Neural progenitor cell (in vitro differentiated cells): ENCODE results near the gene ADH5. TPM values are rescaled to one million over a fixed set of nuclear protein-coding genes. Genes with fewer than 3 reads are reported as not detected.

Experiments used
- DNase-seq: peaks from one replicate; pipeline ENCODE4 v3.0.0-alpha.2; 2016; ENCODE audit warnings: low spot score
- H2AFZ ChIP-seq: fragments of 200-600 bp; sonication (generic); replicated peaks from 2 replicates; pipeline ENCODE4 v1.6.1; 2016; ENCODE audit warnings: antibody characterized with exemption
- H3F3A ChIP-seq: fragments of 200-600 bp; sonication (generic); 2 replicates; pipeline ENCODE4 v1.6.1; 2016; ENCODE audit warnings: antibody characterized with exemption, low read depth
- H3K27ac ChIP-seq: fragments of 200-600 bp; sonication (generic); 2 replicates; pipeline ENCODE4 v1.5.1; 2016; ENCODE audit warnings: mild to moderate bottlenecking
- H3K27me3 ChIP-seq: fragments of 200-600 bp; sonication (generic); 2 replicates; pipeline ENCODE4 v1.6.1; 2016; ENCODE audit warnings: mild to moderate bottlenecking, moderate library complexity
- H3K36me3 ChIP-seq: fragments of 200-600 bp; sonication (generic); 2 replicates; pipeline ENCODE4 v1.5.1; 2016
- H3K4me1 ChIP-seq: fragments of 200-600 bp; sonication (generic); 2 replicates; pipeline ENCODE4 v1.6.1; 2016; ENCODE audit warnings: mixed run types
- H3K4me2 ChIP-seq: fragments of 200-600 bp; sonication (generic); 2 replicates; pipeline ENCODE4 v1.6.1; 2016
- H3K4me3 ChIP-seq: fragments of 200-600 bp; sonication (generic); 2 replicates; pipeline ENCODE4 v1.5.1; 2016
- H3K79me2 ChIP-seq: fragments of 200-600 bp; sonication (generic); 2 replicates; pipeline ENCODE4 v1.6.1; 2016; ENCODE audit warnings: low read depth
- H3K9ac ChIP-seq: fragments of 200-600 bp; sonication (generic); 2 replicates; pipeline ENCODE4 v1.6.1; 2016
- H3K9me3 ChIP-seq: fragments of 200-600 bp; sonication (generic); 2 replicates; pipeline ENCODE4 v1.5.1; 2016; ENCODE audit warnings: low read depth
- H4K20me1 ChIP-seq: fragments of 200-600 bp; sonication (generic); 2 replicates; pipeline ENCODE4 v1.6.1; 2016; ENCODE audit warnings: low read depth
- H3K27ac Mint-ChIP-seq: 3 replicates; pipeline ENCODE4 v1.8.0; 2021; ENCODE audit warnings: mixed read lengths
- H3K27me3 Mint-ChIP-seq: 2 replicates; pipeline ENCODE4 v1.8.0; 2022; ENCODE audit warnings: low read depth, mild to moderate bottlenecking, inconsistent platforms, moderate library complexity, mixed read lengths; ENCODE audit not compliant: insufficient read depth
- H3K36me3 Mint-ChIP-seq: 3 replicates; pipeline ENCODE4 v1.8.0; 2021; ENCODE audit warnings: mixed read lengths
- H3K4me1 Mint-ChIP-seq: 3 replicates; pipeline ENCODE4 v1.8.0; 2021; ENCODE audit warnings: mixed read lengths
- H3K4me3 Mint-ChIP-seq: 3 replicates; pipeline ENCODE4 v1.8.0; 2021; ENCODE audit warnings: mild to moderate bottlenecking, moderate library complexity, mixed read lengths
- H3K9me3 Mint-ChIP-seq: 3 replicates; pipeline ENCODE4 v1.8.0; 2020; ENCODE audit warnings: mixed read lengths
- EZH2 ChIP-seq: fragments of 200-600 bp; sonication (generic); IDR thresholded peaks from 2 replicates; pipeline ENCODE4 v1.6.1; 2017; ENCODE audit warnings: antibody characterized with exemption, mild to moderate bottlenecking, moderate library complexity
- EZH2phosphoT487 ChIP-seq: fragments of 200-600 bp; sonication (generic); IDR thresholded peaks from 2 replicates; pipeline ENCODE4 v1.6.1; 2017; ENCODE audit warnings: antibody characterized with exemption
- total RNA-seq: library from RNA; depleted of rRNA; stranded (reverse); fragments of >200 nt; gene quantifications from 2 replicates; pipeline ENCODE4 v1.2.3, GENCODE V29; 2015; ENCODE audit warnings: low replicate concordance
- TF ChIP-seq, protein P1 (sequence below): fragments of 200-600 bp; sonication (generic); IDR thresholded peaks from 2 replicates; pipeline ENCODE4 v1.5.1; 2017; ENCODE audit warnings: antibody characterized with exemption, mild to moderate bottlenecking

Gene ADH5
- total RNA-seq, 1 donor from 2014 or later: 473 TPM

DNA sequence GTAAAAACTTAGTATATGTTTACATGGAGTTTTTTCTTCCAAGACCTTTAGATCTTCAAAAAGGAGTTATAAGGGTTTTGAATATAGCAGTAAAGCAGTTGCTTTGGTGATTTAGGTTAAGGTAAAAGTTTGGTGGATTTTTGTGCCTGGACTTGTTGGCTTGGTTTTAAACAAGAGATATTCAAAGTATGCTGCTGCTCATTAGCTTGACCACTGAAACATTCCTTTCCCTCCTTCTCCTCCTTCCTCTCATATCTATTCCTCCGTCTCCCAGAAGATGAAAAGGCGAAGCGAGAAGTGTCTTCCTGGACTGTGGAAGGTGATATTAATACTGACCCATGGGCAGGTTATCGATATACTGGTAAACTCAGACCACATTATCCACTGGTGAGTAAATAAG lies 54.6 kb downstream of the ADH5 start:
- Mint-ChIP-seq H3K27me3 (no peaks in the 10 kb centered on the region), H3K4me3 (no peak overlapping the region), H3K9me3 (peaks cover 13% of the 10 kb centered on the region), H3K36me3 (peaks cover 58% of the 10 kb centered on the region), H3K27ac (no peak overlapping the region), H3K4me1 (no peaks in the 10 kb centered on the region)
- H3K4me1 ChIP-seq: no peaks in the 10 kb centered on the region
- no peaks in the 10 kb centered on the region for H3K27me3 ChIP-seq
- H3K79me2 ChIP-seq: peaks cover 78% of the 10 kb centered on the region
- DNase-seq: no peak
- H3K36me3 ChIP-seq: peaks cover 20% of the 10 kb centered on the region
- H3F3A ChIP-seq: no peaks in the 10 kb centered on the region
- TF ChIP-seq EZH2phosphoT487 (no peak), EZH2 (no peak)
- TF ChIP-seq, protein P1, sequence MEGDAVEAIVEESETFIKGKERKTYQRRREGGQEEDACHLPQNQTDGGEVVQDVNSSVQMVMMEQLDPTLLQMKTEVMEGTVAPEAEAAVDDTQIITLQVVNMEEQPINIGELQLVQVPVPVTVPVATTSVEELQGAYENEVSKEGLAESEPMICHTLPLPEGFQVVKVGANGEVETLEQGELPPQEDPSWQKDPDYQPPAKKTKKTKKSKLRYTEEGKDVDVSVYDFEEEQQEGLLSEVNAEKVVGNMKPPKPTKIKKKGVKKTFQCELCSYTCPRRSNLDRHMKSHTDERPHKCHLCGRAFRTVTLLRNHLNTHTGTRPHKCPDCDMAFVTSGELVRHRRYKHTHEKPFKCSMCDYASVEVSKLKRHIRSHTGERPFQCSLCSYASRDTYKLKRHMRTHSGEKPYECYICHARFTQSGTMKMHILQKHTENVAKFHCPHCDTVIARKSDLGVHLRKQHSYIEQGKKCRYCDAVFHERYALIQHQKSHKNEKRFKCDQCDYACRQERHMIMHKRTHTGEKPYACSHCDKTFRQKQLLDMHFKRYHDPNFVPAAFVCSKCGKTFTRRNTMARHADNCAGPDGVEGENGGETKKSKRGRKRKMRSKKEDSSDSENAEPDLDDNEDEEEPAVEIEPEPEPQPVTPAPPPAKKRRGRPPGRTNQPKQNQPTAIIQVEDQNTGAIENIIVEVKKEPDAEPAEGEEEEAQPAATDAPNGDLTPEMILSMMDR: no peak
- no peak overlapping the region for H2AFZ ChIP-seq
- no peak overlapping the region for H3K4me2 ChIP-seq
- H3K9ac ChIP-seq: no peak overlapping the region
- no peak overlapping the region for H3K4me3 ChIP-seq
- H3K9me3 ChIP-seq: peaks cover 21% of the 10 kb centered on the region
- H3K27ac ChIP-seq: no peak overlapping the region
- H4K20me1 ChIP-seq: peaks cover 4% of the 10 kb centered on the region

DNA sequence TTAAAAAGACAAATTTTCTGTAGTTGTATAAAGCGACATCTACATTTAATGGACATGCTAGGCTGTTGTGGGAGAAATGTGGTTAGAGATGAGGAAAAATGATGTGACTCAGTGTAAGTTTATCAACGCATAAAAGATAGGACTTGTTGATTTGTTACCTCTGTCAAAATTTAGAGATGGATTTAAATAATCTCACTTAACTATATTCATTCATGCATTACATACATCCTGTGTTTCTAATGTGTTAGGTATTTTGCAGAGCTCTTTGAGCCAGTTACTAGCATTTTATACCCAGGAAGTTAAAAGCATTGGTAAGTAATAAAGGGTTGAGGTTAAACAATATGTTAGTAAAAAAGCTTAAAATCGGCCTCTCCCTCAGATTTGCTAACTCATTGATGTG lies 58.7 kb downstream of the ADH5 start:
- DNase-seq: no peak
- no peak overlapping the region for H3K4me2 ChIP-seq
- H3K9ac ChIP-seq: no peak overlapping the region
- no peak overlapping the region for H3K4me3 ChIP-seq
- peaks cover 19% of the 10 kb centered on the region for H4K20me1 ChIP-seq
- peaks cover 4% of the 10 kb centered on the region for H3K4me1 ChIP-seq
- H3K9me3 Mint-ChIP-seq: peaks cover 2% of the 10 kb centered on the region
- no peaks in the 10 kb centered on the region for H3K36me3 ChIP-seq
- H3K4me1 Mint-ChIP-seq: no peaks in the 10 kb centered on the region
- peaks cover 35% of the 10 kb centered on the region for H3K36me3 Mint-ChIP-seq
- TF ChIP-seq EZH2 (no peak), EZH2phosphoT487 (no peak)
- TF ChIP-seq, protein P1: no peak
- no peak overlapping the region for H2AFZ ChIP-seq
- H3K27ac Mint-ChIP-seq: no peak overlapping the region
- H3K4me3 Mint-ChIP-seq: no peak overlapping the region
- no peaks in the 10 kb centered on the region for H3K9me3 ChIP-seq
- no peak overlapping the region for H3K27ac ChIP-seq
- no peaks in the 10 kb centered on the region for H3K27me3 ChIP-seq
- H3F3A ChIP-seq: no peaks in the 10 kb centered on the region
- no peaks in the 10 kb centered on the region for H3K27me3 Mint-ChIP-seq
- H3K79me2 ChIP-seq: peaks cover 96% of the 10 kb centered on the region

DNA sequence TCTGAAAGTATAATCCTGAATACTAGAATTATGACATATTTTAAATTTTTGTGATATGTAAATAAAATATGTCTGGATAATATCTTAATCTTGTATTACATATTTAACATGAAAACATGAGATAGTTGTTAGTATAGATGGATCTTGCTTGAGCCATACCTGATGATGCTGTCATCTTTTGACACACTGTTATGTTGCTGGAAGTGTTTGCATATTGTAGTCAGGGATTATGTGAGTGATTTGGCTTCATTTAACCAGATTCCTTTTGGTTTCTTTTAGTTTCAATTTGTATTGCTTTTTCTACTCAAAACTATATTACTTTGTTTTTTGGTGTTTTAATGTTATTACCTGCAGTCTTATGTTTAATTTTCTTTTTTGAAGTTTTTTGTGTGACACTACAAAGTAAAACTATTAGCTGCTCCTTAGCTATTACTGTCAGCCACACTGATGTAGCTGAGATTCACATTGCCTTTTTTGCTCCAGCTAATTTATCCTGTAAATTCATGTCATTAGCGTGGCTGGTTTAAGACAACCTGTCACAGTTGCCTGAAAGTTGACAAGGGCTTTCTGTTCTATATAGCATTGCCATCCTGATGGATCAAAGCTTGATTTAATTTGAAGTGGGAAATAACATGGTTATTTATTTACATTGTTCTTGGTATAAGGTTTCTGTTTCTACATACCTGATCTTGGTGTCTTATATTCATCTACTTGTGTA lies 59.4 kb downstream of the ADH5 start:
- Histone ChIP-seq H3K27me3 (no peaks in the 10 kb centered on the region), H3K9ac (no peak overlapping the region), H3K9me3 (no peaks in the 10 kb centered on the region), H3F3A (no peaks in the 10 kb centered on the region), H3K4me2 (no peak overlapping the region), H3K79me2 (peaks cover 99% of the 10 kb centered on the region), H4K20me1 (peaks cover 22% of the 10 kb centered on the region), H3K4me1 (peaks cover 9% of the 10 kb centered on the region), H3K36me3 (no peaks in the 10 kb centered on the region), H3K4me3 (no peak overlapping the region), H2AFZ (no peak overlapping the region), H3K27ac (no peak overlapping the region)
- H3K27ac Mint-ChIP-seq: no peak overlapping the region
- TF ChIP-seq EZH2: no peak
- TF ChIP-seq EZH2phosphoT487: no peak
- TF ChIP-seq, protein P1: no peak
- H3K9me3 Mint-ChIP-seq: peaks cover 6% of the 10 kb centered on the region
- no peaks in the 10 kb centered on the region for H3K27me3 Mint-ChIP-seq
- DNase-seq: no peak
- peaks cover 38% of the 10 kb centered on the region for H3K36me3 Mint-ChIP-seq
- H3K4me1 Mint-ChIP-seq: peaks cover 5% of the 10 kb centered on the region
- no peak overlapping the region for H3K4me3 Mint-ChIP-seq
